GM19193 (cell line): ENCODE results near the gene SEMA3B.

Source experiments
- POLR2A ChIP-seq: IDR thresholded peaks from 4 replicates; pipeline ENCODE4 v1.6.1; 2011; ENCODE audit not compliant: insufficient read depth, insufficient read length; ENCODE audit errors: extremely low read depth

The SEMA3B gene

DNA sequence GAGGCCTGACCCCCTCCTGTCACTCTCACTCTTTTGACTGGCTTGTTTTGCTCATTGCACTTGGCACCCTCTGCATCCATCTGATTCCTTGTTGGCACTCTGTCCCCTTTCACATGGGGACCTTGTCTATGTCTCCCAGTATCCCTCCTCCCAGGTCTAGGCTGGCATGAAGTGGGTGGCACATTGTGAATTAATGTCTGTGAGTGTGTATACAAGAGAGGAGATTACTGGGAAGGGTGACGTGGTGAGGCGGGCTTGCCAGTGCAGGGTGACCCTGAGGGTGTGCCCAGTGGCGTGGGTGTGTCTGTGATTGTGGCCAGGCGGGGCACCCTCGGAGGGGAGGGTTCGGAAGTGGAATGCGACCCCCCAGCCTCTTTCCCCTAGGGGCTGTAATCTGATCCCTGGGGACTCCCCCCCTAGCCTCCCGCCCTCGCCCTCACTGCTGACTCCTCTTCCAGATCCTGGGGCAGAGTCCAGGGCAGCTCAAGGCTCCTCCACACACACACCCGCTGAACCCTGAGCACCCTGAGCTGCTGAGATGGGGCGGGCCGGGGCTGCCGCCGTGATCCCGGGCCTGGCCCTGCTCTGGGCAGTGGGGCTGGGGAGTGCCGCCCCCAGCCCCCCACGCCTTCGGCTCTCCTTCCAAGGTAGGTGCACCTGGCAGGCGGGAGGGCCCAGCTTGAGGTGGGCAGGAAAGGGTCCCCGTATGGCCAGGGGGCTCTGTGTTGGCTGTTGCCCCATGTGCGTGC, at the start of gene SEMA3B:
SEMA3B (plus strand) TSS at position 445 of the 749 bp plus-strand sequence; CDS start at position 539, 94 bp downstream.
- no peak for TF ChIP-seq POLR2A

DNA sequence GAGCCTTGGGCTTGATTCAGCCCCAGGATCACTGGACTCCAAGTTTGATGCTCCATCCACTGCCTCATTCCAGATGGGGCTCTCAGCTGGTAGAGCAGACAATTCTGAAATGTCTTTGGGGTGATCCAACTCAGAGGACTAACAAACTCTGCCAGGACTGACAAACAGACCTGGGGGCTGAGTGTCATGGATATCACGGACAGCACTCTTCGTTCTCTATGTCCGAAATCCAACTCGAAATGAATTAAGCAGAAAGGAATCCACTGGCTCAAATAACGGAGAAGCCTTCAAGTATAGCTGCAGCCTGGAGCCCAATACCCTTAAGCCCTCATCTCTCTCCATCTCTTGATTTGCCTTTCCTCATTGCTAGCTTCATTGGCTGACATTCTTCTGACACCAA, 49.7 kb upstream of the SEMA3B start:
- no peak for TF ChIP-seq POLR2A

DNA sequence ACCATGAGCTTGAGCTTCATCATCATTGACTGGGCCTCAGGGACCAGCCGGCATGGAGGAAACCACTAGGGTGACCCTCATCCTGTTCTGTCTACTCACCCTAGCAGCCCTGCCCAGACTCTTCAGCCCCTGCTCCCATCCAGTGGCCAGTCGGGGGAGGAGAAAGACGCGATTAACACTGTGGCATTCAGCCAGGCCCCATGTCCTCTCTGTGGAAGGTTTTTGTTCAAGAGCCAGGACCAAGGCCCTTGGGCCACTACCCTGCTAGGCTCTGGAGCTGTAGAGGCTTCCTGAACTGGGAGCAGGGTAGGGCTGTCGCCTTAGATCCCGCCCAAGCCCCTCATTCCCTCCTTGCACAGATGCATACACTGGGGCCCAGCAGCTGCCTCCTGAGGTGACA, 48.8 kb upstream of the SEMA3B start:
- TF ChIP-seq POLR2A = no peak

DNA sequence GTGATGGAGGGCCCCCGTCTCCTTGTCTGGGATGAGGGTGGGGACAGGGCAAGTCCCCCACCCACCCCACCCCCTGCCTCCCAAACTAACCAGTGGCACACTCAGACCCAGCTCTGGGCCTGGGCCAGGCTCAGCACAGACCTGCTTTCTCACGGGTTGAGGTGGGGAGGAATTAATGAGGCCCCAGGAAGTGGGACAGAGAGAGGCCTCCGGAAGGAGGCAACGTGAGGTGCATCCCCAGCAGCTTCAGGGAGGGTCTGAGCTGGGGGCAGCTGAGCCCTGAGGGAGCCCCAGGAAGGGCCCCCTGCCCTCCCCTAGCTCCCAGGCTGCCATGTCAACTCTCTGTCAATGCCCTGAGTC, 47.9 kb upstream of the SEMA3B start:
- TF ChIP-seq POLR2A = no peak

DNA sequence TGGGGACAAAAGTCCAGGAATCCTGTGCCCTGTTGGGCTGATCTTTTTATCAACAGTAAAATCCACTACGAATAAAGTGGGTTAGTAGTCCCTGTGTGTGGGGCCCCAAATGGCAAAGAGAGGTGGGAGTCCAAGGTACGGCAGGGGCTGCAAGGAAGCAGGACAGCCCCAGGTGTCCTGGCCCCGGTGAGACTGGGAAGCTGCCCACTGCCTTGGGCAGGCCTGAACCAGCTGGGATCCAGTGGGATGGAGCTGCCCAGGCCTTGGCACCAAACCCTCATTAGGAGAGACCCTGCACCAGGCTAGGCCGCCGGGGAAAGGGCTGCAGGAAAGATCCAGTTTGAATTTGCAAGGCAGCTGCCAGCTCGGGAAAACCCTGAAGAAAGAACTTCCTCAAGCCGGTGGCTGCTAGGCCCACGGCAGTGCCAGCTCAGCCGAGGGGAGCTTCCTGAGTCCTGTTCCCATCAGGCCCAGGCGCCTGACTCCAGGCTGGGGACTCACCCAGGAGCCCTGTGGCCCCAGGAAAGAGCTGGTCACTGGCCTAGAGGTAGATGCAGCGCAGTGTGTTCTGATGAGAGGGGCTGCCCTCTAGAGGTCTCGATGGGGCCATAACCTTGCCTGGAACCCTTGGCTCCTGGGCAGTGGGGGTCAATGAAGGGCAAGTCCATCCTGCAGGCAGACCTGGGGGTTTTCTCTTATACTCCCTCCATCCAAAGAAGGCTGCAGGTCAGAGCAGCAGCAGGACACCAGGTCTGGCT, 47.4 kb upstream of the SEMA3B start:
- TF ChIP-seq POLR2A = no peak

DNA sequence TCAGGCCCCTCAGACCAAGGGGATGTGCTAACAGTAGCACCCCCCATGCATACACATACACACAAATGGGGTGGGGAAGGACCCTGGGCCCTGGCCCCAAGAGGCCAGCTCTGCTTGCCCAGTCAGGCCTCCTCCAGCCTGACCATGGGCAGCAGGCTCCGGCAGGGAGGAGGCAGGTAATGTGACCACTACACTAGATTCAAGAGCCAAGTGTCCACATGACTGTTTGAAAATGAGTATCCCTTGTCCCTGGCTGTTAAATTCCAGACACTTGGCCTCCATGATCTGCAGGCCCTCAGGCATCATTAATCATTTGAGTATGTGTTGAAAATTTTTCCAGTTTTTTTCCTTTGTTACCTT, 46.8 kb upstream of the SEMA3B start:
- TF ChIP-seq POLR2A = no peak

DNA sequence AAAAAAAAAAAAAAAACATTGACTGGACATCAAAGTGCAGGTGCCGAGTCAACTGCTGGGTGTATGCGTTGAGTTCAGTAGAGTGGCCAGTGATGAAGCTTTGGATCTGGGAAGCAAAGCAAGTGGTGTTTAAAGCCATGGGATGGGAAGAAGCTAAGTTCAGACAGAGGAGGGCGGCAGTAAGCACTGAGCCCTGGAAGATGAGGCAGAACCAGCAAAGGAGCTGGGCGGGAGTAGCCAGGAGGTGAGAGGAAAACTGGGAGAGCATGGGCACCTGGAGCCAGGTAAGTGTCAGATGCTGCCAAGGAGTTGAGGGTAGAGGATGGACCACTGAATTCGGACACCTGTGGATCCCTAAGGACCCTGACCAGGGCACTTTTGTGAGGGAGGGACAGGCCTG, 44.3 kb upstream of the SEMA3B start:
- no peak for TF ChIP-seq POLR2A

DNA sequence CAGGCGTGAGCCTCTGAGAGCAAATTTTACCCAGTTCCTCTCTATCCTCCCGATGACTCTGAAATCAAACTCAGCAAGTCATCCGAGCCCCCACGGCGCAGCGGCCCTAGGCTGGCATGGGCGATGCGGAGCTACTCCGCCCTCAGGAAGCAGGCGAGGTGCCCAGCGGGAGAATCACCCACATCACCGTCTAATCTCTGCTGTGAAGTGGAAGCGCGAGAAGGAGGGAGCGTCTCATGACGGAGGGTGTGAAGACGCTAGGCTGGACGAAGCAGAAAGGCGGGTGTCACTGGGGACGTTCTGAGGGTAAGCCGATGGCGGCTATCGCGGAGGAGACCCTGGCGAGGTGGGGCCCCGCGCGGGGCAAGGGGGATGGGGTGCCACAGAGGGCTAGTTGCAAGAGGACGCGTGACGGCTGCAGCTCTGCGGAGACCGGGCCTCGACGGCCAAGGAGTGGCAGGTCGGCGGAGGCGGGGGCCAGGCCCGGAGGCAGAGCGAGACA, 42.0 kb upstream of the SEMA3B start:
- TF ChIP-seq POLR2A = no peak

DNA sequence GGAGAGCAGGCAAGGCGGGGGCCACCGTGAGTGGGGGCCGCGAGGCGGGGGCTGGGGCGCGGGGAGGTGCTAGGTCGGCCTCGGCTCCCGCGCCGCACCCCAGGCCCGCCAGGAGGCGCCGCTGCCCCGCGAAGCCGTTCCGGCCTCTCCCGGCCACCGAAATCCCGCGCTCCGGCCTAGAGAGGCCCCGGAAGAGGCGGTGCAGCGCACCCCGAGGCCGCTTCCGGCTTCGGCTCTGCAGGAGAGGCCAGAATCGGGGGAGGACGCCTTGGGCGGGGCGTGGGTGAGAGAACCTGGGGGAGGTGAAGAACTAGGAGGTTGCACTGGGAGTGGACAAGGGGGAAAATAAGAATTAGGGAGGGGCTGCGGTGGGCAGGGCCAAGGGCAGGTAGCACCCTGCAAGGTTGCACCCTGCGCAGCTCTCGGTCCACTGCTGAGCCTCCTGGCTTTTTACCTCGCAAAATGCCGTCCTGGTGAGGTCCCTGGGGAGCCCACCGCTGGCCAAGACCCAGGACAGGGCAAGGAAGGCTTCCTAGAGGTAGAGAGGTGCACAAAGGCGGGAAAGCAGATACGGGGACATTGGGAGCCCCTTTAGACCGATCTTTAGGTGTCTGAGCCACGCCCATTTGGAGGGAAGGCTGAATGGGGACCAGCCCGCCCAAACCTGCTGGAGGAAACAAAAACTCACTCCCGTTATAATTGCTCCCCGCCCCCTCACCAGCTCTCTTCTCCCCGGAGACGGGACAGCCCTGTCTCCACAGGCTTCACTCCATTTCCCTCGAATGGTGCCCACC, 41.4 kb upstream of the SEMA3B start:
- peak; percentile 62 for TF ChIP-seq POLR2A

DNA sequence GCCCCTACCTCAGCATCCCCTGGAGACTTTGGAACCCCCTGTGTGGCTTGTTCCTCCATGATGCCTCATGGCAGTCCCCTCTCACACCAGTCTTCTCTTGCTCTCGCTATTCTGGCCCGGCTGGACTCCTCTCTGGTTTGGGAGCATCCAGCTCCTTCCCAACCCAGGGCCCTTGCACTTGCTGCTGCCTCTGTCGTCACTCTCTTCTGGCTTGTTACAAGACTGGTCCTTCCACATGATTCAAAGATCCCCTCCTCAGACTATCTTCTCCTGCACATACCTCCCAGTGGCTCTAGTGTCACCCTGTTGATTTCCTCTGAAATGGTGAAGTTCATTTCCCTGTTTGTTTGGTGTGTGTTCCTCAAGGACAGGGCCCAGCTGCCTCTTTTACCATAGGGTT, 39.5 kb upstream of the SEMA3B start:
- no peak for TF ChIP-seq POLR2A

DNA sequence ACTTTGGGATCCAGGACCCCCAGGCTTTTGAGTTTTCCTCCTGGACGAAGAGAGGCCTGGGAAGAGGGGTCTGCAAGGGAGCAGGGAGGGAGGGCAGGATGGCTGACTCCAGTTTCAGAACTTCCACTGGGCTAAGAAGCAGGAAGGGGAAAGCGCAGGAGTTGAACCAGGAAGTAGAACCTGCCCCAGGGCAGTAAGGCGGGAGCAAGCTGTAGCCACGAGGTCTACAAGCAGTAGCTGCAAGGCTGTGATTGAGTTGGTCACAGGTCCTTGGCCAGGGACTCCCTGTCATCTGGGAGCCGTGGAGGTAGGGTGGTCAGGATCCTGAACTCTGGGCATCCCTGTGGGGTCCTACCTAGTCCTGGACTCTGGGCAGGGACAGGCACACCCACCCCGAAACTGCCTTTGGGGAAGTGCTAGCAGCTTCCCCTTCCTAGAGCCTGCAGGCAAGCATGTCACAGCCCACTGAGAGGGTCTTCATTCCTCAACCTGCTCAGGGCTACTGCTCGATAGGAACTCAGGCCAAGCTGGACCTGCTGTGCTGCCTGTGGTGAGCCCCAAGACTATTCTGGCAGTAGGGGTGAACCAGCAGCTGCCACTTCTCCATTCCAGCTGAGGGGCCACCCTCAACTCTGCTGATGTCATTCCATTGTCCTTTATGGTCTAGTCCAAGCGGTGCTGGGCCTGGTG, 38.7 kb upstream of the SEMA3B start:
- no peak for TF ChIP-seq POLR2A

DNA sequence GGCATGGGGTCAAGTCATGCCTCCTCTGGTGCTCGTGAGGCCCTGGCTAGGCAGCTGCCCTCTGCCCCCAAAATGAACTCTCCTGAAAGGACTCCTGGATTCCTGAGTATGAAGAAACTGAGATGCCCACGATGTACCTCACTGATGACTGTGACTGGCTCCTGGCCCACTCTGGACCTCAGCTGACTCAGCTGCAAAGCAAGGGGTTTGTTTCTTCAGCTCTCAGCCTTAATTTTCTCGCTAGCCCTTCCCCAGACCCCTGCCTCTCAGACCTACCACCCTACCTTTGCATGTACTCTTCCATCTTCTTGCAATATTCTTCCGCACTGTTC, 38.2 kb upstream of the SEMA3B start:
- TF ChIP-seq POLR2A = no peak

DNA sequence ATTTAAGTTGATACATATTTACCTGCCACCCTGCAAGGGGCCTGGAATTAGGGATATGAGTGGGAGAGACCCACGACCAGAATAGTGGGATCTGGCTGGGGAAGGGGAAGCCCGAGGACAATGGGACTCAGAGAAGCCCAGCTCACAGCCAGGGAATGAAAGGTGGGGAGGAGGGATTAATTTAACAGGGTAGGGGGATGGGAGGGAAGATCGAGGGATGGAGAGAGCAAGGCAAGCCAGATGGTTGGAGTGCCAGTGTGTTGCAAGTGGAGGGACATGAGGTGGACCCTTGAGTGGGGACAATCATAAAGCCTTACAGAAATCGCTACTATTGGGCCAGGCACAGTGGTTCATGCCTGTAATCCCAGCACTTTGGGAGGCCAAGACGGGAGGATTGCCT, 37.4 kb upstream of the SEMA3B start:
- no peak for TF ChIP-seq POLR2A

DNA sequence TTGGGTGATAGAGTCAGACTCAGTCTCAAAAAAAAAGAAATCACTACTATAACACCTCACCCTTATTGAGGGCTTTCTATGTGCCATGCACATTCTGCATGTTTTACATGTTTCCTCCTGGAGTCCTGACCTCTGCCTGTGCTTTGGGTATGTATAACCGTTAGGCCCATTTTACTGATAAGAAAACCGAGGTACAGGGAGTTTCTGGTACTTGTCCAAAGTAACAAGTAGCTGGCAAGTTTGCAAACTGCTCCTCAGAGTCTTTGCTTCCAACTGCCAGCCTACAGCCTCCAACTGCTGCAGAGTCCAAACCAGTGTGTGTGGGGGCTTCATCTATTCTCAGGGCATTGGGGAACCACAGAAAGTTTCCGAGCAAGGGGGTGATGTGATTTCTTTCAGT, 36.6 kb upstream of the SEMA3B start:
- TF ChIP-seq POLR2A = no peak

DNA sequence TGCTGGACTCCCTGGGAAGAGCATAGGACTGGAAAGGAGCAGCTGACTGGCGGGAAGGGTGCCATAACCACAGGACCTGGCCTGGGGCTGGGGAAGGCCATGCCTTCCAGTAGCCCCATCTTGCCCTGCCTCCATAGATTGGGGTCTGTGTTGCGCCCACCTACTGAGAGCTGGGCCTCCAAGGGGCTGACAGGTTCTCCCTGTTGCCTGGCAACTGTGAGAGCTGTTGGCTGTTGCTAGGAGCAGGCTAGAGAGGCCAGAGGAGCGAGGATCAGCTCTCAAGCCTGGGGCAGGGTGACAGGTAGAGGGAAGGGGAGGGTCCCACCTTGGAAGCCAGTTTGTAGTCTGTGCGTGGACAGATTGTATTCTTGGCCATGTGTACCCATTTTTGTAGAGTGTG, 35.8 kb upstream of the SEMA3B start:
- no peak for TF ChIP-seq POLR2A
